WERI-Rb-1 (cell line): ENCODE data around the gene ARPC5L.

Source experiments
- DNase-seq: peaks from one replicate; pipeline ENCODE4 v3.0.0-alpha.2; 2020
- H3K27ac ChIP-seq: fragments of 250-450 bp; sonication (Bioruptor Pico); 2 replicates; pipeline ENCODE4 v1.5.1; 2020; ENCODE audit warnings: mild to moderate bottlenecking, moderate library complexity
- H3K27me3 ChIP-seq: fragments of 250-450 bp; sonication (Bioruptor Pico); 2 replicates; pipeline ENCODE4 v1.5.1; 2021; ENCODE audit warnings: mild to moderate bottlenecking, low read depth, moderate library complexity; ENCODE audit not compliant: insufficient read depth, severe bottlenecking
- H3K36me3 ChIP-seq: fragments of 250-450 bp; sonication (Bioruptor Pico); 2 replicates; pipeline ENCODE4 v1.5.1; 2020; ENCODE audit warnings: mild to moderate bottlenecking, moderate library complexity
- H3K4me3 ChIP-seq: 2 replicates; pipeline ENCODE4 v1.5.1; 2011; ENCODE audit warnings: low read depth, mild to moderate bottlenecking, control low read depth, low read length
- H3K9me3 ChIP-seq: fragments of 250-450 bp; sonication (Bioruptor Pico); 2 replicates; pipeline ENCODE4 v1.5.1; 2021; ENCODE audit warnings: mild to moderate bottlenecking, moderate library complexity; ENCODE audit not compliant: severe bottlenecking
- CTCF ChIP-seq: IDR thresholded peaks from 2 replicates; pipeline ENCODE4 v1.5.1; 2011; ENCODE audit warnings: low read depth, mild to moderate bottlenecking, control low read depth, inconsistent platforms, low read length

The ARPC5L gene

DNA sequence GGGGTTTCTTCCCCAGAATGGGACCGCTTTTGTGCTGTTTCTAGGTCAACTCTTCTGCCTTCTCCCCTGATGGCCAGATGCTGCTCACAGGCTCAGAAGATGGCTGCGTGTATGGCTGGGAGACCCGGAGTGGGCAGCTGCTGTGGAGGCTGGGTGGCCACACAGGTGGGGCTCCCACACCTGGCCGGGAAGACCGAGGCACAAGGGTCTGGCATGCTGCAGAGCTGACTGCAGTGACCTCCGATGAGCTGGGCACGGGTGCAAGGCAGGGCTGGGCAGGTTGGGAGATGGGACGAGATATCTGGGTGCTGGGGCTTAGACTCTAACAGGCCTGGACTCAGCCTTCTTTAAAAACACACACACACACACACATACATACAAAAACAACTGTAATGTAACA, 7.8 kb upstream of the ARPC5L start:
- no peak for TF ChIP-seq CTCF
- DNase-seq = no peak
- no peak overlapping the region for H3K4me3 ChIP-seq
- H3K9me3 ChIP-seq = no peaks in the 10 kb centered on the region
- no peaks in the 10 kb centered on the region for H3K27me3 ChIP-seq
- H3K27ac ChIP-seq = no peak overlapping the region
- peaks cover 40% of the 10 kb centered on the region for H3K36me3 ChIP-seq

DNA sequence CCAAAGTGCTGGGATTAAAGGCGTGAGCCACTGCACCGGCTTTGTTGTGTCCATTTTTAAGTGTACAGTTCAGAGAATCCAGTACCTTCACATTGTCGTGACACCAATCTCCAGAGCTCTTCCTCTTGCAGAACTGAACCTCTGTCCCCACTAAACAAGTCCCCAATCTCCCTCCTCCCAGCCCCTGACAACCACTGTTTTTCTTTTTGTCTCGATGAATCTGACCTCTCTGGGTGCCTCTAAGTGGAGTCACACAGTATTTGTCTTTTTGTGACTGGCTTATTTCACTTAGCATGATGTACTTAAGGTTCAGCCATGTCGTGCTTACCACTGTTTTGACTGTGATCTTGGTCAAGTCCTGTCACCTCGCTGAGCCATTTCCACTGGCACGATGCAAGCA, 7.1 kb upstream of the ARPC5L start:
- H3K4me3 ChIP-seq = no peak overlapping the region
- peaks cover 47% of the 10 kb centered on the region for H3K36me3 ChIP-seq
- no peak for DNase-seq
- H3K9me3 ChIP-seq = no peaks in the 10 kb centered on the region
- no peak for TF ChIP-seq CTCF
- no peaks in the 10 kb centered on the region for H3K27me3 ChIP-seq
- H3K27ac ChIP-seq = peak overlapping the region; percentile 1; the same call in 1 of the 2 replicates

DNA sequence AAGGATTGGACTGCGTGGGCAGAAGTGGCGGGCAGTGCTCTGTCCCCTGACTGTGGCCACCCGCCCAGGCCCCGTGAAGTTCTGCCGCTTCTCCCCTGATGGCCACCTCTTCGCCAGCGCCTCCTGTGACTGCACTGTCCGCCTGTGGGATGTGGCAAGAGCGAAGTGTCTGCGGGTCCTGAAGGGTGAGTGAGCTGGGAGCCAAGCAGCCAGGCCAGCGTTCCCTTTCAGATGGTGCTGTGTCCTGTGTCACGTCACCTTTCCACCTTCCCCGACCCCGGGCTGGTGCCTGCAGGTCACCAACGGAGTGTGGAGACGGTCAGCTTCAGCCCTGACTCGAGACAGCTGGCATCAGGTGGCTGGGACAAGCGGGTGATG, 6.4 kb upstream of the ARPC5L start:
- Histone ChIP-seq H3K9me3 (no peaks in the 10 kb centered on the region), H3K27me3 (no peaks in the 10 kb centered on the region), H3K36me3 (peaks cover 54% of the 10 kb centered on the region), H3K27ac (peak overlapping the region; percentile 1; the same call in 1 of the 2 replicates), H3K4me3 (no peak overlapping the region)
- no peak for DNase-seq
- TF ChIP-seq CTCF = no peak

DNA sequence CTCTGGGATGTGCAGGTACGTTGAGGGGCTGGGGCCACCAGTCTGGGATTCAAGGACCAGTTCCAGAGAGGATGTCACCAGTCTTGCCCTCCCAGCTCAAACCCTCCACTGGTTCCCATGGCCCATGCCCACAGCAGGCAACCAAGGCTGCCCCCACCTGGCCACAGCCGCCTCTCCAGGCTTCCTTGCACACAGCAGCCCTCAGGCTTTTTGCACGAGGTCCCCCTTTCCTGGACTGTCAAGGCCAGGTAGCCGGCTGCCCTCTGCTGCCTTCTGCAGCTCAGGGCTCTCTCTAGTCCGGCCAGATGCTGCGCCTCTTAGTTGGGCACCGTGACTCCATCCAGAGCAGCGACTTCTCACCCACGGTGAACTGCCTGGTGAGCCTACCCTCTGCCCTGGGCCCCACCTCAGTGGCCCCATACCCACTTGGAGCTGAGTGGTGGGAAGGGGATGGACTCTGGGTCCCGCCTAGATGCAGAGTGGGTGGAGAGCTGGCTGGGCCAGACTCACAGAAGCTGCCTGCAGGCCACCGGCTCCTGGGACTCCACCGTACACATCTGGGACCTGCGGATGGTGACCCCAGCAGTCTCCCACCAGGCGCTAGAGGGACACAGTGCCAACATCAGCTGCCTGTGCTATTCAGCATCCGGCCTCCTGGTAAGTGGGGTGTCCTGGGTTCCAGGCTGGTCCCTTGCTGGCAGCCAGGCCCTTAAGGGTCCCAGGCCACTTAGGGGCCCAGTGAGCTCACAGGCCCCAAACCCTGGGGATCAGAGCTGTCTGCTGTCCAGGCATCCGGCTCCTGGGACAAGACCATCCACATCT, 5.8 kb upstream of the ARPC5L start:
- H3K36me3 ChIP-seq = peaks cover 60% of the 10 kb centered on the region
- H3K27ac ChIP-seq = no peak overlapping the region; the same call in 1 of the 2 replicates
- no peaks in the 10 kb centered on the region for H3K27me3 ChIP-seq
- no peaks in the 10 kb centered on the region for H3K9me3 ChIP-seq
- TF ChIP-seq CTCF = peak; percentile 91
- no peak overlapping the region for H3K4me3 ChIP-seq
- peak; percentile 86 for DNase-seq

DNA sequence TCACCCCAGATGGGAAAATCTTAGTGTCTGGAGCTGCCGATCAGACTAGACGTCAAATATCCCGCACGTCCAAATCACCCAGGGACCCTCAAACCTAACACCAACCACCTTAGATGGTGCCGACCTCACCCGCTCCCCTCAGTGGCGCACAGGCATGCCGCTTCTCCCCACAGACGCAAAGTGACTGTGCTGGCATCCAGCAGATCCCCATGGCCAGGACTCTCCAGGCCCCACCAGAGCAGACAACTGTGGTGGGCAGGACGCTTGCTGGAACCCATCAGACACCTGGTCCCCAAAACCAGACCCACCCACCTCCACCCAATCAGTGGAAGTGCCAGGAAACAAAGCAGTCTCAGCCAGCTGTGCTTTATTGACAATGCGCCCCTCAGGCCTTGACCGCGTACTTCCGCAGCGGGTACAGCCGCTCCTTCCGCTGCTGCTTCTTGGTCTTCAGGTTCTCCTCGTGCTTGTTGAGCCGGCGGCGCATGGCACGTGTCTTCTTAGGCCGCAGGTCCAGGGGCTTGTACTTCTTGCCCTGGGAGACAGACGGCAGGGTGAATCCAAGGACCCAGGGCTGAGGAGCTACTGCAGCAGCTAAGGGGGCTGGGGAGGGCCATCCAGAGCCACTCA, 4.3 kb upstream of the ARPC5L start:
- Histone ChIP-seq H3K27ac (no peak overlapping the region), H3K4me3 (no peak overlapping the region), H3K36me3 (peaks cover 65% of the 10 kb centered on the region), H3K27me3 (no peaks in the 10 kb centered on the region), H3K9me3 (no peaks in the 10 kb centered on the region)
- no peak for DNase-seq
- no peak for TF ChIP-seq CTCF
